ENCODE data around the gene CCDC195. TPM values are rescaled to one million over a fixed set of nuclear protein-coding genes. Genes with fewer than 3 reads are reported as not detected.
"Not testable (repeated sequence)": the region's sequence is repeated elsewhere in the genome, so short reads cannot be mapped to it uniquely, and the experiment has no call there.

The CCDC195 gene
- total RNA-seq, 1 donor from 2014 or later = not detected

- DNase-seq (ENCODE audit: low spot score in 2 of 2) (no peak), FAIRE-seq (no peak)
Observed at GRCh38 chr2:224694502-224694901, 21.7 kb downstream of the CCDC195 start.

DNA sequence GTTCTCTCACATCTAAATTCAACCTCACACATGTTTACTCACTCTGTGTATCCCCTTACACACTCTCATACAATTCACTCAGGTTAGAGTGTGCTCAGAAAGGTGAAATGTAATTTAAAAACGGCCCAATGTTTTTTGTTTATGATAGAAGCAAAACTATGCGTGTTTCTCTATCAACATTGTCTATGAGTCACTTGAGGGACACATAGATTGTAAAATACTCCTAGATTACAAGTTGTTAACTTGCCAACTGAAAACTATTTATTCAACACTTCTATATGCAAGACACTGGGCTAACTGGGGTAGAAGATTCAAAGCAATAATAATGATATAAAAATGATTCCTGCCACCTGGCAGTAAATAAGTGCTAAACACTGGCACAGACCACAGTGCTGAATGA, 24.6 kb downstream of the CCDC195 start:
- no peak for DNase-seq (ENCODE audit: low spot score in 2 of 2)
- FAIRE-seq = no peak

GRCh38 chr2:224690868-224691267, 25.3 kb downstream of the CCDC195 start:
- no peak for FAIRE-seq

GRCh38 chr2:224689539-224689938, 26.6 kb downstream of the CCDC195 start:
- DNase-seq (ENCODE audit: low spot score in 2 of 2) (no peak), FAIRE-seq (no peak)

More at GRCh38 chr2:224690868-224691267, 25.3 kb downstream of the CCDC195 start:
- no peak for DNase-seq (ENCODE audit: low spot score in 2 of 2)

DNA sequence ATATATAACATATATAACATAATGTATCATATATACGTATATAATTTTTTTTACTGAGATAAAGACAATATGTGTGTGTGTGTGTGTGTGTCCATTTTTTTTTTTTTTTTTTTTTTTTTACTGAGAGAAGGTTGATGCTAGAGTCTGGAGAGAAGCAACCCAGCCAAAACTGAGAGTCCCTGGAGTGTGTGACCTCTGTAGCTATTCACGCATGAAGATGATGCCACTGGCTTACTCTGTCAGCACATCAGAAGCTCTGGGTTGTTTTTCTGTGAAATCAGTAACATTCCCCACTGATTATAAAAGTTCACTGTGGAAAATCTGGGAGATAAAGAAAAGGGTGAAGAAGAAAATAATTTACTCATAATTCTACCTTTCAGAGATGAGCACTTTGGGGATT, 27.2 kb downstream of the CCDC195 start:
- DNase-seq (ENCODE audit: low spot score in 2 of 2) (no peak), FAIRE-seq (no peak)

- DNase-seq (ENCODE audit: low spot score in 2 of 2) (no peak), FAIRE-seq (no peak)
Observed at GRCh38 chr2:224687156-224687555, 29.0 kb downstream of the CCDC195 start.

DNA sequence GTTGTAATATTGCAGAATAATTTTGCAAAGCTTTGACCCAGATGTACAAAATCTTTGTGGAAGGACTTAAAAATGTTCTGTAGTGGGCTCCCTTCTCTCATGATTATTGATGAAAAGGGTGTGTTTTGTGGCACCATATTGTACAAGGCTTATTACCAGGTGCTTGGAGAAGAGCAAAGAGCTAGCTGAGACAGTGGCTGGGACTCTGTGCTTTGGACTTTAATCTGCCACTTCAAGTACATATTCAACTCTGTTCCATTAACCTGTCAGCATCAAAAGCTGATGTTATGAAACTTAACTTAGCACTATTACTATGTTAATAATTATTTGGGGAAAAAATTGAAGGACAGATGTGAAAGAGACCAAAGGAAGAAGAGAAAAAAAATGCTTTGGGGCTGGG, 31.0 kb downstream of the CCDC195 start:
- FAIRE-seq (no peak), DNase-seq (ENCODE audit: low spot score in 2 of 2) (no peak)

DNA sequence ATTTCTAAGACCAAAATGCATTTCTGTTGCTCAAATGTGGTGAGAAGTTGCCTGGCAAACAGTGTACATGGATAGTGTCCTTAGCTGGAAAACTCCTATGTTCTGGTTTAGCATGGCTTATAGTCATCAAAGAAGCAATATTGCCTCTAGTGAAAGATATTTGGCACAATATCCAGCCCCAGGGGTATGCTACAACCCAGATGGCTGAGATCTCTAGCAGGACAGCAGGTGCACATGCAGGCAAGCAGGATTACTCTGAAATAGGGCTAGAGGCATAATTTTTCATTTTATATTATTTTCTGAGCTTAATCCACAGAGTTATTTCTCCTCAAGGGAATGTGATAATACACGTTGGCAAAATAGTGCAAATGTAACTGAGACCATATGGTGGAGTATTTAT, 34.0 kb downstream of the CCDC195 start:
- DNase-seq (ENCODE audit: low spot score in 2 of 2) = no peak
- no peak for FAIRE-seq

GRCh38 chr2:224671731-224672130, 44.4 kb downstream of the CCDC195 start:
- FAIRE-seq = no peak
- DNase-seq (ENCODE audit: low spot score in 2 of 2) = no peak

DNA sequence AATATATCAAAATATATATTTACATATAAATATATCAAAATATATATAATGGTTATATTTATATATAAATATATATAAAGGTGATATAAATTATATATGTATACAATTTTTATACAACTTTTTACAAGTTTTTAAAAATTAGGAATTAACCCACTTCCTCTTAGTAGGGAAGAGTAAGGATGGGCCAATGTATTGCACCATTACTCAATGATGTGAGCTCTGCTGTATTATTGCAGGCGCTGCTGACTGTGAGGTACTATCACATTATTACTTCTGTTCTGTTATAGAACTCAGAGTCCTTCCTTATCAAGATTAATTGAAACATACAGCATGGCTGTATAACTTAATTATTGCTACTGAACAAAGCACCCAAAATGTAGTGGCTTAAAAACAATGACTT, 46.0 kb downstream of the CCDC195 start:
- DNase-seq (ENCODE audit: low spot score in 2 of 2) = no peak
- no peak for FAIRE-seq

- no peak for FAIRE-seq
- no peak for DNase-seq (ENCODE audit: low spot score in 2 of 2)
Observed at GRCh38 chr2:224669449-224669848, 46.7 kb downstream of the CCDC195 start.

GRCh38 chr2:224668123-224668909, 47.8 kb downstream of the CCDC195 start:
- FAIRE-seq = no peak
- DNase-seq (ENCODE audit: low spot score in 2 of 2) = no peak

- DNase-seq (ENCODE audit: low spot score in 2 of 2) = no peak
- FAIRE-seq = no peak
Observed at GRCh38 chr2:224666951-224667553, 49.1 kb downstream of the CCDC195 start.

DNA sequence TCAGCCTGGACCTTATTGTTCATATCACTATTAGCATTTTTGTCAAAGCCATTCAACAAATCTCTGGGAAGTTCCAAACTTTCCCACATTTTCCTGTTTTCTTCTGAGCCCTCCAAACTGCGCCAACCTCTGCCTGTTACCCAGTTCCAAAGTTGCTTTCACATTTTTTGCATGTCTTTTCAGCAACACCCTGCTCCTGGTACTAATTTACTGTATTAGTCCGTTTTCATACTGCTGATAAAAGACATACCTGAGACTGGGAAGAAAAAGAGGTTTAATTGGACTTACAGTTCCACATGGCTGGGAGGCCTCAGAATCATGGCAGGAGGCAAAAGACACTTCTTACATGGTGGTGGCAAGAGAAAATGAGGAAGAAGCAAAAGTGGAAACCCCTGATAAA, 52.8 kb downstream of the CCDC195 start:
- not testable (repeated sequence) for FAIRE-seq; DNase-seq (ENCODE audit: low spot score in 2 of 2)

- not testable (repeated sequence) for DNase-seq (ENCODE audit: low spot score in 2 of 2); FAIRE-seq
Observed at GRCh38 chr2:224661708-224662107, 54.5 kb downstream of the CCDC195 start.

GRCh38 chr2:224659714-224660113, 56.5 kb downstream of the CCDC195 start:
- FAIRE-seq (no peak), DNase-seq (ENCODE audit: low spot score in 2 of 2) (no peak)

DNA sequence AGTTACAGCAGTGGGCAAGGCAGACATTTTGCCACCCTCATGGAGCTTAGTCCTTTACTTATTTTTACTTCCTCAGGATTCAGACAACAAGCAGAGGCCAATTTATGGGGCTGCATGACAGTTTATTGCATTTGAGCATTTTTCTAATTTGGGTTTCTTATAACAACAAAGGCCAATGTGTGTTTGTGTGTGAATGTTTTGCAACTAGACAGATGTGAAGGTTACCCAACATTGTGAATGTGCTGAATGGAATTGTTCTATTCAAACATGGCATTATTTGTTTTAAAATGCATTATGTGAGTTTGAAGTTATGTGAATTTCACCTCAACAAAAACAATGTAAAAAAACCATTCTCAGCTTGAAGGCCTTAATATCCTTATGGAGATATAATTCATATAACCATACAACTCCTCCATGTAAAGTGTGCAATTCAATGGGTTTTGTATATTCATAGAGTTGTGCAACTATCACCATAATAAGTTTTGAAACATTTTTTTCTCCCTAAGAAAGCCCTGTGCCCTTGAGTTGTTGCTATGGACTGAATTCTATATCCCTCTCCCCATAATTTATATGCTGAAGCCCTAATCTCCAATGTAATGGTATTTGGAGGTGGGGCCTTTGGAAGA, 57.3 kb downstream of the CCDC195 start:
- FAIRE-seq (no peak), DNase-seq (ENCODE audit: low spot score in 2 of 2) (no peak)

DNA sequence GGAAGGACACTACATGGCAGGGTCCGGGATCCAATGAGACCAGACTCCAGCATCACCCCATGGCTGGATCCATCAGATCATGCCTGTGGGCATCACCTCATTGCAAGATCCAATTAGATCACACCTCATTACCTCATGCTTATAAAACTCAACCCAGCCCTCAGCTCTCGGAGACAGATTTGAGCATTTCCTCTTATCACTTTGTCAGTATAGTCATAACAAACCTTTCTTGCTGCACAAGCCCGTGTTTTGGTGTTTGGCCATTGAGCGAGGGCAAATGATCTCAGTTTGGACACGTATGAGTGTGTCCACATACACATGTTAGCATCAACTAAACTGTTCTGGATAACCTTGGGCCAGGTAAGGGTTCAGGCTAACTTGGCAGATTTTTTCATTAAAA, 58.8 kb downstream of the CCDC195 start:
- FAIRE-seq (no peak), DNase-seq (ENCODE audit: low spot score in 2 of 2) (no peak)

- no peak for DNase-seq (ENCODE audit: low spot score in 2 of 2)
- FAIRE-seq = no peak
Observed at GRCh38 chr2:224655006-224655537, 61.1 kb downstream of the CCDC195 start.
